Measurements from ENCODE around the gene FOXP1.

DNA sequence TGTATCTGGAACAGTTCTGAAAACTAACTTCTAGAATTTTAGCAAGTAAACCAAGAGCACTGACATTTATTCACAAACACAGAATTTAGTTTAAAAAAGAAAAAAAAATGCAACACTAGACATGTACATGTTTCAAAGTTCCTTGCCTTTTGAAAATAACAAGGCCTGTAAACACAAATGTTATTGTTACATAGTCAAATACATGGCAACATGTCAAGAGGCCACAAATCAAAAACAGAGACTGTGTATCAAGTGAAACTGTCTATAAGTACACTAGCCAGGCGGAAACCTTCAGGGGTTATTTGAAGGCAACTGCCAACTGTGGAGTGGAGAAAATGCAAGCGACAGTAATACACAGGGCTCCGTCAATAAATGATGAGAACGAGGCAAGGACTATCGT lies 547.6 kb downstream of the FOXP1 start:
- TF ChIP-seq, protein P1, sequence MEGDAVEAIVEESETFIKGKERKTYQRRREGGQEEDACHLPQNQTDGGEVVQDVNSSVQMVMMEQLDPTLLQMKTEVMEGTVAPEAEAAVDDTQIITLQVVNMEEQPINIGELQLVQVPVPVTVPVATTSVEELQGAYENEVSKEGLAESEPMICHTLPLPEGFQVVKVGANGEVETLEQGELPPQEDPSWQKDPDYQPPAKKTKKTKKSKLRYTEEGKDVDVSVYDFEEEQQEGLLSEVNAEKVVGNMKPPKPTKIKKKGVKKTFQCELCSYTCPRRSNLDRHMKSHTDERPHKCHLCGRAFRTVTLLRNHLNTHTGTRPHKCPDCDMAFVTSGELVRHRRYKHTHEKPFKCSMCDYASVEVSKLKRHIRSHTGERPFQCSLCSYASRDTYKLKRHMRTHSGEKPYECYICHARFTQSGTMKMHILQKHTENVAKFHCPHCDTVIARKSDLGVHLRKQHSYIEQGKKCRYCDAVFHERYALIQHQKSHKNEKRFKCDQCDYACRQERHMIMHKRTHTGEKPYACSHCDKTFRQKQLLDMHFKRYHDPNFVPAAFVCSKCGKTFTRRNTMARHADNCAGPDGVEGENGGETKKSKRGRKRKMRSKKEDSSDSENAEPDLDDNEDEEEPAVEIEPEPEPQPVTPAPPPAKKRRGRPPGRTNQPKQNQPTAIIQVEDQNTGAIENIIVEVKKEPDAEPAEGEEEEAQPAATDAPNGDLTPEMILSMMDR (IDR thresholded peaks at IDR 0.05) = no peak
- no peak for TF ChIP-seq POLR2AphosphoS5 (IDR thresholded peaks at IDR 0.05)
